IPS-20b (cell line): ENCODE measurements around the gene COX4I2.
"Not testable (repeated sequence)": the region's sequence is repeated elsewhere in the genome, so short reads cannot be mapped to it uniquely, and the experiment has no call there.

Experiments
- H3K27ac ChIP-seq: one replicate; pipeline ENCODE4 v1.5.1; 2013; ENCODE audit warnings: low read length
- H3K27me3 ChIP-seq: 2 replicates; pipeline ENCODE4 v1.6.1; 2013; ENCODE audit warnings: mild to moderate bottlenecking, low read length, inconsistent platforms; ENCODE audit not compliant: insufficient read depth
- H3K36me3 ChIP-seq: 2 replicates; pipeline ENCODE4 v1.6.1; 2013; ENCODE audit warnings: low read depth, mild to moderate bottlenecking, inconsistent platforms, low read length, moderate library complexity; ENCODE audit not compliant: insufficient read depth
- H3K4me1 ChIP-seq: 2 replicates; pipeline ENCODE4 v1.6.1; 2013; ENCODE audit warnings: mild to moderate bottlenecking, control low read depth, inconsistent platforms, low read length, moderate library complexity; ENCODE audit not compliant: insufficient read depth
- H3K4me3 ChIP-seq: 2 replicates; pipeline ENCODE4 v1.5.1; 2013; ENCODE audit warnings: mild to moderate bottlenecking, low read length, inconsistent platforms
- H3K9ac ChIP-seq: 2 replicates; pipeline ENCODE4 v1.6.1; 2013; ENCODE audit warnings: low read depth, mild to moderate bottlenecking, inconsistent platforms, low read length, moderate library complexity
- H3K9me3 ChIP-seq: 2 replicates; pipeline ENCODE4 v1.6.1; 2013; ENCODE audit warnings: mild to moderate bottlenecking, low read depth, low read length, inconsistent platforms; ENCODE audit not compliant: insufficient read depth

The COX4I2 gene

DNA sequence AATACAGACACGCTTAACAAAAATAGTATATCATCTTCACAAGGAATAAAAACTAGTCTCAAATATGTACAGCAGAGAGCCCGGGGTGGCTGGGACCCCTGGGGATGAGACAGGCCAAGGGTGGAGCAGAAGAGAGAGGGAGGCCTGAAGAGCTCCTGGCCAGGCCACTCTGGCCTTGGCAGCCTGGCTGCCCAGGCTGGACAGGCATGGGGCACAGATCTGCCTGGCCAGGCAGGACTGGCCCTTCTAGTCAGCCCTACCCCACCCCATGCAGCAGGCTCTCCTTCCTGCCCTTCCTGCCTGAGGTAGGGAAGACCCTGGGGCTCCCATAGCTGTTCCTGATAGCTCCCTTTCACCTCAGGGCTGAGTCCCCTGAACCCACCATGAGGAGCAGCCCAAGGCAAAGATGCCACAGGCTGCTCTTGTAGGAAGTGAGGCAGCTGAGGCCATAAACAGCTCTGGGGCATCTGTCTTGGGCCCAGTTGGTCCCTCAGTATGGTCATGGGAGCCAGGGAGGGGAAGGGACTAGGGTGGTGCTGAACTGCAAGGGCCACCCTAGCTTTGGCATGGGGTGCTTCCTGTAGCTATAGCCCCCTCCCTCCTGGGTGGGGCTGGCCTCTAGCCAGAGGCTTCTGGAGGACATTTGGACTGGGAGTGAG lies 27.1 kb downstream of the COX4I2 start:
- Histone ChIP-seq H3K9me3 (no peaks in the 10 kb centered on the region), H3K4me3 (no peak overlapping the region), H3K27ac (no peak overlapping the region), H3K36me3 (peaks cover 26% of the 10 kb centered on the region), H3K9ac (no peak overlapping the region), H3K27me3 (no peaks in the 10 kb centered on the region), H3K4me1 (peaks cover 5% of the 10 kb centered on the region; the same call in 1 of the 2 replicates)

DNA sequence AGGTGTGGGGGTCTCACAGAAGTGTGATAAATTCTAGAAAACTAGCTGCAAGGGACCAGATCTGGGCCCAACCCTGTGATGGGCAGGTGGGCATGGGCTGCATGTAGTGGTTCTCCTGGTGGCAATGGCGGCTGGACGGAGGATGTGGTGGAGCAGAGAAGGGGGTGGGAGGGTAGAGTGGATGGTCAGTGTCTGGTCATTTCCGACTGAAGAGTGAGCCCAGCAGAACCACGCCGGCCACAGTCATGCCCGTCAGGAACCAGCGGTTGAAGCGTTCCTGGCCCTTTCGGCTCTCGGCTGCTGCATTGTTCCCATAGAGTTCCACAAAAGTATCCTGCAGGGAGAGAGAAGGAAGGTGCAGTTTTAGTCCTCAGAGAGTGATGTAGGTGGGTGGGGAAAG lies 28.0 kb downstream of the COX4I2 start:
- Histone ChIP-seq H3K36me3 (peaks cover 26% of the 10 kb centered on the region), H3K27me3 (no peaks in the 10 kb centered on the region), H3K4me1 (peaks cover 5% of the 10 kb centered on the region; the same call in 1 of the 2 replicates), H3K9ac (no peak overlapping the region), H3K4me3 (no peak overlapping the region), H3K9me3 (no peaks in the 10 kb centered on the region), H3K27ac (no peak overlapping the region)

DNA sequence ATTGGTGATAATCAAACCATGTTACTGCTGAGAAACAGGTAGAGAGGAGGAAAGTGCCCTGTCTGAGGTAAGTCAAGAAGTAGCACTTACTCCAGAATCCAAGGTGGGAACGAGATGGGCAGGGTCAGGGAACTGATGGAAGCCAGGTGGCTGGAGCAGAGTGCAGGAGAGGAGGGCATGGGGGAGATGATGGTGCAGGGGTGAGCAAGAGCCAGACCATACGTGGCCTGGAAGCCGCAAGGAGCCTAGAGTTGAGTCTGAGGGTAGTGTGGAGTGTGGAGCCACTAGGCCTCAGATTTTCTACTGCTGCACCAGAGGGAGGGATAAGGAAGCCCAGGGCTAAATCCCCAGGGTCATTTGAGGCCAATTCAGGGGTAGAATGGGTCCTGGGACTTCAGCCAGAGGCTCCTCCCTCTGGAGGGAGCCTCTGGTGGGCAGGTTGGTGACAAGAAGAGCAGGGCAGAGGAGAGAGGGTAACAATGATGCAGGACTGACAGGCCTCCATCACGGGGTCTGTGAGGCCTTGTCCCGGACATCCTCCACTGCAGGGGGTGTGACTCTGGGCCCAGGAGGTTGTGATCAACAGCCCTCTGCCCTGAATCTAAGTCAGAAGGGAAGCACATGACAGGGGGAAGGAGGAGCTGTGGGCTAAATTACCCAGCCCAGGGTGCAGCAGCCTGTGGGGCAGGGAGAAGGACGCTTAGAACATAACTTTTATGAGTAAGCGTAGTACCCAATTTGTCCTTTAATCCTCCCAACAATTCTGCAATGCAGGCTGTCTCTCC lies 28.7 kb downstream of the COX4I2 start:
- H3K27me3 ChIP-seq, result no peaks in the 10 kb centered on the region
- H3K9ac ChIP-seq, result no peak overlapping the region
- H3K4me1 ChIP-seq, result peaks cover 5% of the 10 kb centered on the region; the same call in 1 of the 2 replicates
- no peaks in the 10 kb centered on the region for H3K9me3 ChIP-seq
- H3K36me3 ChIP-seq, result peaks cover 26% of the 10 kb centered on the region
- H3K4me3 ChIP-seq, result no peak overlapping the region
- no peak overlapping the region for H3K27ac ChIP-seq

DNA sequence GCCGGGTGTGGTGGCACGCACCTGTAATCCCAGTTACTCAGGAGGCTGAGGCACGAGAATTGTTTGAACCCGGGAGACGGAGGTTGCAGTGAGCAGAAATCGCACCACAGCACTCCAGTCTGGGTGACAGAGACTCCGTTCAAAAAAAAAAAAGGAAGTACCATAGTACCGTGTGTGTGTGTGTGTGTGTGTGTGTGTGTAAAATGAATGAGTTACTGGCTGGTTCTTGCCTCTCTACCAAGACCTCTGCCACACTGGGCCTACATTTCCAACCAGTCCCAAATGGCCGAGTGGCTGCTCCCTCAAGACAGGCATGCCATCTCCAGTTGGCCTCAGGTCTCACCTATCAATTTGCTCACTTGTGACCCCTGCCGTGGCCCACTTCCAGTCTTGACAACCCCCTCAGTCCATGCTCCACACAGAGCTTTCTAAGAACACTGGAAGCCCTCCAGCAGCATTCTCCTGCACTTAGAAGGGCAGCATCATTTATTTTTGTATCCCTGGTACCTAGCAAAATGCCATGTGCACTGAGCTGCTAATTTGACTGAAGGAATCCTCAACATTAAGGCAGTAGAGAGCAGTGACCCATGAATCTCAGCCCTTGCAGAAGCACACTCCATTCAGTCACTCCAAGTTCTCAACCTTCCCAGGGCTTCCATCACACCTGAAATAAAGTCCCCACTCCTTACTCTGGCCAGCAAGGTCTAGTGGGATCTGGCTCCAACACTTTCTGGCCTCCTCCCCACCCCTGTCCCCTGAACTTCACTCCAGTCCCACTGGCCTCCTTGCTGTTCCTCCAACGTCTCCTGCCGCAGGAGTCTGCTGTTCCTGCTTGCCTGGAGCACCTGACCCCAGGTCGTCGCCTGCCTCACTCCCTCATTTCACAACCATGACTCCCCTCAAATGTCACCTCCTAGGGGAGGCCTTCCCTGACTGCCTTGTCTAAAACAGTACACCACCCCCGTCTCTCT lies 29.9 kb downstream of the COX4I2 start:
- H3K4me1 ChIP-seq, result no peaks in the 10 kb centered on the region
- no peak overlapping the region for H3K27ac ChIP-seq
- no peak overlapping the region for H3K4me3 ChIP-seq
- no peaks in the 10 kb centered on the region for H3K27me3 ChIP-seq
- no peak overlapping the region for H3K9ac ChIP-seq
- peaks cover 26% of the 10 kb centered on the region for H3K36me3 ChIP-seq
- no peaks in the 10 kb centered on the region for H3K9me3 ChIP-seq

DNA sequence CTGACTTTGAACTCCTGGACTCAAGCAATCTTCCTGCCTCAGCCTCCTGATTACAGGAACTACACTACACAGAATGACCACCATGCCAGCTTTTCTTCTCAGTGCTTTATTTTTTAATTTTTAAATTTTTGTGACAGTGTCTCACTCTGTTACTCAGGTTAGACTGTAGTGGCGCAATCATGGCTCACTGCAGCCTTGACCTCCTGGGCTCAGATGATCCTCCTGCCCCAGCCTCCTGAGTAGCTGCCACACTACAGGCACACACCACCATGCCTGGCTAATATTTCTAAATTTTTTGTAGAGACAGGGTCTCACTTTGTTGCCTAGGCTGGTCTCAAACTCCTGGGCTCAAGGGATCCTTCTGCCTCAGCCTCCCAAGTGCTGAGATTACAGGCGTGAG lies 31.2 kb downstream of the COX4I2 start:
- not testable (repeated sequence) for H3K9ac ChIP-seq, H3K4me1 ChIP-seq, H3K27me3 ChIP-seq, H3K27ac ChIP-seq, H3K4me3 ChIP-seq, H3K9me3 ChIP-seq
- H3K36me3 ChIP-seq, result peaks cover 21% of the 10 kb centered on the region

DNA sequence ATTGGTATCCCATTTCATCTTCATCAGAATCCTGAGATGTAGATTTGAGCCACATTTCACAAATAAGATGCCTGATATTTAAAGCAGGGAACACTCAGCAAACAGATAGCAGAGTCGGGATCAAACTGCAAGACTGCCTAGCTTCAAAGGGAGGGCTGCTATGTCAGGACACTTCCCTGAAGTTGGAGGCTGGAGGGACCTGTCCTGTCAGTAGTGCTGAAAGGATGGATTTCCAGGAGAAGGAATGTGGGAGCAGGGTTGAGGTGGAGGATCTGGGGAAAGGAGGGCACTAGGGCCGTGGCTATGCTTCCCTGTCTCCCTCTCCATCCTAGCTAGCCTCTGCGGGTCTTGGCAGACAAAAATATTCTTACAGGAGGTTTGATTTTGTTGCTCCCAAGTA lies 32.2 kb downstream of the COX4I2 start:
- Histone ChIP-seq H3K36me3 (peaks cover 13% of the 10 kb centered on the region), H3K27me3 (no peaks in the 10 kb centered on the region), H3K9me3 (no peaks in the 10 kb centered on the region), H3K9ac (no peak overlapping the region), H3K4me3 (no peak overlapping the region), H3K4me1 (no peaks in the 10 kb centered on the region), H3K27ac (no peak overlapping the region)

DNA sequence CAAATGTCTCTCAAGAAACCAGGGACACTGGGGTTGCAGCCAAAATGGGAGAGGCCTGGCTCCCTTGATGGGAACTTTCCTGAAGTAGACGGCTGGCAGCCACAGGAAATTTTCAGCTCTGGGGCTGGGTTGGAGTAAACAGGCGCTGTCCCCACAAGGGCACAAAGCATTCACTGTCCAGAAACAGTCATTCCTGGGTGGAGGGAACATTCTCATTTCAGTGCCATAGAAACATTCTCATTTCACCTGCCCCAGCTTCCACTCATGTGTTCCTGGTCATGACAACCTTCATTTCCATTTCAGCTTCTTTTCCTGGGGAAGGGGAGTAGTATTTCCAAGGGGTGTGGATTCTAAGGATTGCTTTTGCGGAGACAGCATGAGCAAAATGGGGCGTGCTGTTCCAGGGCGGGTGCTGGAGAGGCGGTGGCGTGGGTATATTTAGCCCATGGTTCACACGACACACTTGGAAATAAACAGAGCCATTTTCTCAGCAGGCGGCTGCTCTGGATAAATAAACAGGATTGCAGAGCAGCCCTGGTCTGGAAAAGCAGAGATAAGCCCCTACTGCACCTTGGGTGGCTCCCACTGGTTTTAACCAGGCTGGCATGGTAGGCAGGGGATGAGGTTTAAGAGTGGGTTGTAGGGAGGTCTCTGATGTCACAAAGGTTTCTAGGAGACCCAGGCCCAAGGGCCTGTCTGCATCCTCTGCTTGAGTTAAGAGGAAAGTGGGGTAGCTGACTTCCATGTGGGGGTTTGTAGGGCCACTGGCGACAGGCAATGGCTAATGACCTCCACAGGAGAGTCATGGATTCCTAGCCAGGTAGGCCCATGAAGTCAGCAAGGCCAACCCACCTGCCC lies 32.9 kb downstream of the COX4I2 start:
- Histone ChIP-seq H3K4me1 (no peaks in the 10 kb centered on the region), H3K9me3 (no peaks in the 10 kb centered on the region), H3K9ac (no peak overlapping the region), H3K27ac (no peak overlapping the region), H3K36me3 (peaks cover 6% of the 10 kb centered on the region), H3K27me3 (no peaks in the 10 kb centered on the region), H3K4me3 (no peak overlapping the region)

DNA sequence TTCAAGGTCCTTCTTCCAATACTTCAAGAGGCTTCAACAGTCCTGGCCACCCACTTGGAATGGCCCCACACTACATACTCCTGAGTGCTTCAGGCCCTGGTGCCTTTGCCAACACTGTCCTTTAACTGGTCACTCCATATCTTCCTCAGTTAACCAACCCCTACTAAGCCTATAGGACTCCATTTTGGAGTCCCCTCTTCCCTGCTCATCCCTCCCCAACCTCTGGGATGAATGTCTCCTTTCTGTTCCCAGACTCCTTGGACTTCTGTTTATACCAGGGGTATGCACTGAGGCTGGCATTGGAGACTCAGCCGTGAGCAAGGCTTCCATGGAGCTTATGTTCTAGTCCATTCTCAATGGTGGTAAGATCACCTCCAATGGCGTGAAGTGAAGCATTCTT lies 33.6 kb downstream of the COX4I2 start:
- no peaks in the 10 kb centered on the region for H3K27me3 ChIP-seq
- no peak overlapping the region for H3K27ac ChIP-seq
- H3K9ac ChIP-seq, result no peak overlapping the region
- no peaks in the 10 kb centered on the region for H3K4me1 ChIP-seq
- H3K9me3 ChIP-seq, result no peaks in the 10 kb centered on the region
- no peaks in the 10 kb centered on the region for H3K36me3 ChIP-seq
- no peak overlapping the region for H3K4me3 ChIP-seq

DNA sequence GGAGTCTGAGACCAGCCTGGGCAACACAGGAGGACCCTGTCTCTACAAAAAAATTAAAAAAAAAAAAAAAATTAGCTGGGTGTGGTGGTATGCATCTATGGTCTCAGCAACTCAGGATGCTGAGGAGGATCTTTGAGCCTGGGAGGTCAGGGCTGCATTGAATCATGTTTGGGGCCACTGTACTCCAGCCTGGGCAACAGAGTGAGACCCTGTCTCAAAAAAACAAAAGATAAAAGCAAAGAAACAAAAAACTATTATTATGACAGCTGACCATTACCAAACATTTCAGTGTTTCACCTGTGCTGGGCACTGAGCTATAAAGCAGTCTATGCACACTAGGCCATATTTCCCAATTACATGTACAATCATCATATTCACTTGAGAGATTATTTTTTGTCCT lies 35.7 kb downstream of the COX4I2 start:
- Histone ChIP-seq H3K4me3 (no peak overlapping the region), H3K4me1 (no peaks in the 10 kb centered on the region; the same call in 1 of the 2 replicates), H3K9ac (no peak overlapping the region), H3K9me3 (no peaks in the 10 kb centered on the region), H3K36me3 (no peaks in the 10 kb centered on the region; the same call in 1 of the 2 replicates), H3K27ac (no peak overlapping the region), H3K27me3 (no peaks in the 10 kb centered on the region)

DNA sequence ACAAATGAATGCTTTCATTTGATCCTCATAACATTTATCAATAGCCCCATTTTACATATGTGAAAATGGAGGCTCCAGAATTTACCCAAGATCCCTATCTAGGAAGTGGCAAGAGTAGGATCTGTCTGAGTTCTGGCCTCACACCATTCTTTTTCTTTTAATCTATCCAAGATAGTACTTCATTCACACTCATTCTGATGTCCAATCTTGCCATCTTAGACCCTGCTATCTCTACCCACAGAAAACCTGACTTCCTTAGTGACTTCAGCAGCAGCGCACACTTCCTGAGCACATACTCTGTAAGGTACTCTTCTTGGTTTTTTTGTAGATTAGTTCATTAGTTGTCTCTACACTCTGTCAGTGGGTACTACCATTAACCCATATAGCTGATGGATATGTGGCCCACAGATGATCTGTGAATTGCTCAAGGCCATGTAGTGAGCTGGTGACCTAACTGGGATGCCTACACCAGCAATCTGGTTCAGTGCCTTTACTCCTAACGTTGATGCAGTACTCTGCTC lies 36.3 kb downstream of the COX4I2 start:
- H3K27me3 ChIP-seq, result no peaks in the 10 kb centered on the region
- no peak overlapping the region for H3K9ac ChIP-seq
- no peak overlapping the region for H3K4me3 ChIP-seq
- H3K27ac ChIP-seq, result no peak overlapping the region
- no peaks in the 10 kb centered on the region for H3K9me3 ChIP-seq
- peaks cover 5% of the 10 kb centered on the region; the same call in 1 of the 2 replicates for H3K4me1 ChIP-seq
- no peaks in the 10 kb centered on the region; the same call in 1 of the 2 replicates for H3K36me3 ChIP-seq
